HG03039 (cell line): Measurements from ENCODE around the gene SRP9.
"Not testable (repeated sequence)": the region's sequence is repeated elsewhere in the genome, so short reads cannot be mapped to it uniquely, and the experiment has no call there.

Experiments
- ATAC-seq: cut with Tn5 transposase; IDR thresholded peaks from one replicate; pipeline ENCODE4 v1.9.1; 2021; ENCODE audit warnings: mild to moderate bottlenecking, moderate library complexity; ENCODE audit not compliant: unreplicated experiment

The SRP9 gene

GRCh38 chr1:225835856-225836255 lies 58.2 kb downstream of the SRP9 start:
- no peak for ATAC-seq

GRCh38 chr1:225836296-225836695 lies 58.7 kb downstream of the SRP9 start:
- not testable (repeated sequence) for ATAC-seq

GRCh38 chr1:225838793-225839192 lies 61.2 kb downstream of the SRP9 start:
- ATAC-seq: no peak
